H9 (cell line): ENCODE measurements around the gene NUP54. TPM values are rescaled to one million over a fixed set of nuclear protein-coding genes. Genes with fewer than 3 reads are reported as not detected.

Experiments used
- DNase-seq: peaks from one replicate; pipeline ENCODE4 v3.0.0-alpha.2; 2017
- H2AFZ ChIP-seq: one replicate; pipeline ENCODE4 v1.6.1; 2013; ENCODE audit warnings: mild to moderate bottlenecking, low read length, control low read depth, moderate library complexity
- H2AK5ac ChIP-seq: 2 replicates; pipeline ENCODE4 v1.6.1; 2013; ENCODE audit warnings: low read length, control low read depth, mixed read lengths; ENCODE audit not compliant: insufficient read length
- H2BK120ac ChIP-seq: one replicate; pipeline ENCODE4 v1.6.1; 2013; ENCODE audit warnings: low read depth, mild to moderate bottlenecking, low read length, control low read depth, inconsistent platforms; ENCODE audit not compliant: poor library complexity, severe bottlenecking
- H2BK12ac ChIP-seq: 2 replicates; pipeline ENCODE4 v1.6.1; 2013; ENCODE audit warnings: low read length, control low read depth, mixed read lengths, low read depth; ENCODE audit not compliant: insufficient read length
- H2BK15ac ChIP-seq: 2 replicates; pipeline ENCODE4 v1.6.1; 2013; ENCODE audit warnings: low read depth, low read length, control low read depth
- H2BK20ac ChIP-seq: one replicate; pipeline ENCODE4 v1.6.1; 2013; ENCODE audit warnings: low read depth, mild to moderate bottlenecking, low read length, control low read depth, inconsistent platforms; ENCODE audit not compliant: poor library complexity, severe bottlenecking
- H2BK5ac ChIP-seq: 2 replicates; pipeline ENCODE4 v1.6.1; 2013; ENCODE audit warnings: low read length, control low read depth, mixed read lengths; ENCODE audit not compliant: insufficient read length
- H3K14ac ChIP-seq: 2 replicates; pipeline ENCODE4 v1.6.1; 2013; ENCODE audit warnings: low read length, control low read depth; ENCODE audit not compliant: insufficient read depth
- H3K18ac ChIP-seq: 2 replicates; pipeline ENCODE4 v1.6.1; 2013; ENCODE audit warnings: low read depth, mild to moderate bottlenecking, mixed read lengths, low read length, control low read depth; ENCODE audit not compliant: insufficient read length
- H3K23ac ChIP-seq: 2 replicates; pipeline ENCODE4 v1.6.1; 2013; ENCODE audit warnings: low read length, control low read depth, mixed read lengths, low read depth; ENCODE audit not compliant: insufficient read length
- H3K23me2 ChIP-seq: 2 replicates; pipeline ENCODE4 v1.6.1; 2013; ENCODE audit warnings: low read depth, mild to moderate bottlenecking, mixed read lengths, low read length, control low read depth; ENCODE audit not compliant: insufficient read length, poor library complexity, severe bottlenecking
- H3K27ac ChIP-seq: 2 replicates; pipeline ENCODE4 v1.5.1; 2013; ENCODE audit warnings: low read length, control low read depth, mixed read lengths, low read depth; ENCODE audit not compliant: insufficient read length
- H3K27me3 ChIP-seq: 2 replicates; pipeline ENCODE4 v1.6.1; 2013; ENCODE audit warnings: low read length, control low read depth, inconsistent platforms; ENCODE audit not compliant: insufficient read depth
- H3K4ac ChIP-seq: 2 replicates; pipeline ENCODE4 v1.6.1; 2013; ENCODE audit warnings: low read depth, mild to moderate bottlenecking, control low read depth, inconsistent platforms, low read length, moderate library complexity
- H3K4me1 ChIP-seq: 2 replicates; pipeline ENCODE4 v1.6.1; 2013; ENCODE audit warnings: low read length, control low read depth, inconsistent platforms; ENCODE audit not compliant: insufficient read depth
- H3K4me2 ChIP-seq: 2 replicates; pipeline ENCODE4 v1.6.1; 2013; ENCODE audit warnings: low read length, control low read depth, mixed read lengths; ENCODE audit not compliant: insufficient read length, insufficient read depth
- H3K56ac ChIP-seq: 2 replicates; pipeline ENCODE4 v1.6.1; 2013; ENCODE audit warnings: low read depth, mild to moderate bottlenecking, mixed read lengths, low read length, control low read depth; ENCODE audit not compliant: insufficient read length
- H3K79me1 ChIP-seq: 2 replicates; pipeline ENCODE4 v1.6.1; 2013; ENCODE audit warnings: low read depth, mild to moderate bottlenecking, moderate library complexity, low read length, control low read depth, inconsistent platforms; ENCODE audit not compliant: insufficient read depth, poor library complexity, severe bottlenecking
- H3K79me2 ChIP-seq: 2 replicates; pipeline ENCODE4 v1.6.1; 2013; ENCODE audit warnings: low read length, control low read depth, inconsistent platforms; ENCODE audit not compliant: insufficient read depth
- H3K9ac ChIP-seq: 2 replicates; pipeline ENCODE4 v1.6.1; 2013; ENCODE audit warnings: low read length, control low read depth, mixed read lengths; ENCODE audit not compliant: insufficient read length; ENCODE audit errors: extremely low read depth
- H3K9me3 ChIP-seq: one replicate; pipeline ENCODE4 v1.6.1; 2013; ENCODE audit warnings: low read depth, low read length, inconsistent platforms; ENCODE audit not compliant: control insufficient read depth
- H3T11ph ChIP-seq: one replicate; pipeline ENCODE4 v1.6.1; 2013; ENCODE audit warnings: mild to moderate bottlenecking, low read length, control low read depth, inconsistent platforms
- H4K20me1 ChIP-seq: one replicate; pipeline ENCODE4 v1.6.1; 2013; ENCODE audit not compliant: control insufficient read depth, insufficient read length, insufficient read depth
- H4K5ac ChIP-seq: 2 replicates; pipeline ENCODE4 v1.6.1; 2013; ENCODE audit warnings: low read depth, mild to moderate bottlenecking, mixed read lengths, low read length, control low read depth; ENCODE audit not compliant: insufficient read length
- H4K8ac ChIP-seq: replicated peaks from 2 replicates; pipeline ENCODE4 v1.6.1; 2013; ENCODE audit warnings: low read length, control low read depth, mixed read lengths, low read depth; ENCODE audit not compliant: insufficient read length
- H4K91ac ChIP-seq: 2 replicates; pipeline ENCODE4 v1.6.1; 2013; ENCODE audit warnings: low read depth, mild to moderate bottlenecking, moderate library complexity, mixed read lengths, low read length, control low read depth; ENCODE audit not compliant: insufficient read length
- H3K27ac Mint-ChIP-seq, 3 experiments: 2 replicates in 2 of 3; 3 replicates in 1 of 3; pipeline ENCODE4 v1.8.0; 2020 to 2021; ENCODE audit warnings: mixed read lengths in 3 of 3, mild to moderate bottlenecking in 1 of 3, moderate library complexity in 1 of 3
- H3K27me3 Mint-ChIP-seq: 2 replicates; pipeline ENCODE4 v1.8.0; 2021; ENCODE audit warnings: low read depth, mild to moderate bottlenecking, moderate library complexity, mixed read lengths
- H3K36me3 Mint-ChIP-seq, 3 experiments: 2 replicates in 2 of 3; 3 replicates in 1 of 3; pipeline ENCODE4 v1.8.0; 2020 to 2021; ENCODE audit warnings: low read depth in 3 of 3, mixed read lengths in 3 of 3; ENCODE audit not compliant: insufficient read depth in 1 of 3
- H3K4me1 Mint-ChIP-seq, 2 experiments: 2 replicates each; pipeline ENCODE4 v1.8.0; 2020; ENCODE audit warnings: mixed read lengths in 2 of 2
- H3K4me3 Mint-ChIP-seq, 2 experiments: 2 replicates in 1 of 2; 3 replicates in 1 of 2; pipeline ENCODE4 v1.8.0; 2020 to 2021; ENCODE audit warnings: mild to moderate bottlenecking in 2 of 2, mixed read lengths in 2 of 2, moderate library complexity in 1 of 2
- H3K9me3 Mint-ChIP-seq, 2 experiments: 2 replicates in 1 of 2; 3 replicates in 1 of 2; pipeline ENCODE4 v1.8.0; 2020; ENCODE audit warnings: mild to moderate bottlenecking in 2 of 2, mixed read lengths in 2 of 2, moderate library complexity in 1 of 2
- CTCF ChIP-seq: fragments of 200-600 bp; sonication (generic); conservative IDR thresholded peaks from 3 replicates; pipeline ENCODE4 v1.8.0; 2021; ENCODE audit warnings: antibody characterized with exemption, mild to moderate bottlenecking
- WGBS: extraction: QIAGEN DNeasy Blood & Tissue Kit; methylation state at CpG from one replicate; pipeline ENCODE4 v1.1.7; 2013; ENCODE audit warnings: missing lambda C conversion rate, low lambda C conversion rate, mixed read lengths; ENCODE audit not compliant: insufficient read length; ENCODE audit errors: extremely low coverage; 5-methylcytosine and 5-hydroxymethylcytosine counted together
- total RNA-seq: library from RNA; stranded (reverse); gene quantifications from 2 replicates; pipeline ENCODE4 v1.2.1, GENCODE V29; 2021

NUP54 gene
- total RNA-seq, 1 experiment from 2014 or later: 129 TPM

- DNase-seq: no peak
- Histone ChIP-seq H3K23me2 (no peaks in the 10 kb centered on the region), H4K5ac (no peak overlapping the region), H2AFZ (no peak overlapping the region), H2BK15ac (no peak overlapping the region), H2BK5ac (no peak overlapping the region), H3K9me3 (no peaks in the 10 kb centered on the region), H3K14ac (no peak overlapping the region), H2BK20ac (no peak overlapping the region), H3K4me2 (no peak overlapping the region), H3K4ac (no peak overlapping the region), H3K79me2 (no peaks in the 10 kb centered on the region), H3K79me1 (no peaks in the 10 kb centered on the region), H3K27ac (no peak overlapping the region), H3K27me3 (no peaks in the 10 kb centered on the region), H2AK5ac (no peak overlapping the region), H3K9ac (no peak overlapping the region), H3K4me1 (no peaks in the 10 kb centered on the region), H3K18ac (no peak overlapping the region), H4K91ac (no peak overlapping the region), H3K56ac (no peak overlapping the region), H3K23ac (no peak overlapping the region), H2BK12ac (no peak overlapping the region), H3T11ph (no peak overlapping the region), H4K20me1 (no peaks in the 10 kb centered on the region), H4K8ac (no peak overlapping the region), H2BK120ac (no peak overlapping the region)
- H3K36me3 Mint-ChIP-seq: peaks cover 50 to 90% (median 85%) of the 10 kb centered on the region in 3 experiments
- TF ChIP-seq CTCF: no peak
- H3K9me3 Mint-ChIP-seq: no peaks in the 10 kb centered on the region
- H3K27ac Mint-ChIP-seq: no peak overlapping the region
- H3K4me1 Mint-ChIP-seq: no peaks in the 10 kb centered on the region
- no CpG with 5 or more reads among the region's 4 CpGs for WGBS
- no peak overlapping the region for H3K4me3 Mint-ChIP-seq
- no peaks in the 10 kb centered on the region for H3K27me3 Mint-ChIP-seq
Observed at GRCh38 chr4:76120199-76120598, 28.0 kb downstream of the NUP54 start.
